Gastroesophageal sphincter (tissue), 3 donors: ENCODE data around the gene LTBP1.

ENCODE experiments used
- CTCF ChIP-seq, 4 experiments: fragments of 200-600 bp in 2 of 4; fragments of 450-650 bp in 2 of 4; sonication (generic) in 1 of 4; IDR thresholded peaks; one replicate each; pipeline ENCODE4 v1.5.1; 2017 to 2019; ENCODE audit warnings: antibody characterized with exemption in 4 of 4, mild to moderate bottlenecking in 2 of 4, moderate library complexity in 2 of 4
- POLR2A ChIP-seq, 2 donors: fragments of 450-650 bp; IDR thresholded peaks; one replicate each; pipeline ENCODE4 v1.6.1; 2017; ENCODE audit warnings: antibody characterized with exemption in 2 of 2, mild to moderate bottlenecking in 2 of 2, moderate library complexity in 1 of 2

DNA sequence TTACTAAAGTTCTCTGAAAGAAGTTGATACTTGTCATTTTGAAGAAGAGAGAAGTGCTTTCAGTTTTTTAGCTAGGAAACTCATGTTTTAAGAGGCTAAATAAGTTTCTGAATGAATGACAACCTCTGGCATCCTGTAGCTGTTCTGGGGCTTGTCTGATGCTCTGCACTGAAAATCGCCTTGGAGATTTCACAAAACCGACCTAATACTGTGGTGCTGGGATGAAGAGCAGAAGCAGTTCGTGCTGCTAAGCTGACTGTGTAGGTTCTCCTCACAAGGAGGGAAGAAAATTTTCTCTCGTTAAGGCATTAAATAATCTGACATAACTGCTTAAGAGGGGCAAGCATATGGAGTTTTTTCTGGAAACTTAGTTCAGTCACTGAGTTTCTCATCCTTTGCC is 193.2 kb downstream of the LTBP1 start:
- TF ChIP-seq CTCF (IDR thresholded peaks at IDR 0.05) (no peak), POLR2A (IDR thresholded peaks at IDR 0.05) (no peak)
